Measurements from ENCODE around the gene CEMIP2.

CEMIP2 gene

DNA sequence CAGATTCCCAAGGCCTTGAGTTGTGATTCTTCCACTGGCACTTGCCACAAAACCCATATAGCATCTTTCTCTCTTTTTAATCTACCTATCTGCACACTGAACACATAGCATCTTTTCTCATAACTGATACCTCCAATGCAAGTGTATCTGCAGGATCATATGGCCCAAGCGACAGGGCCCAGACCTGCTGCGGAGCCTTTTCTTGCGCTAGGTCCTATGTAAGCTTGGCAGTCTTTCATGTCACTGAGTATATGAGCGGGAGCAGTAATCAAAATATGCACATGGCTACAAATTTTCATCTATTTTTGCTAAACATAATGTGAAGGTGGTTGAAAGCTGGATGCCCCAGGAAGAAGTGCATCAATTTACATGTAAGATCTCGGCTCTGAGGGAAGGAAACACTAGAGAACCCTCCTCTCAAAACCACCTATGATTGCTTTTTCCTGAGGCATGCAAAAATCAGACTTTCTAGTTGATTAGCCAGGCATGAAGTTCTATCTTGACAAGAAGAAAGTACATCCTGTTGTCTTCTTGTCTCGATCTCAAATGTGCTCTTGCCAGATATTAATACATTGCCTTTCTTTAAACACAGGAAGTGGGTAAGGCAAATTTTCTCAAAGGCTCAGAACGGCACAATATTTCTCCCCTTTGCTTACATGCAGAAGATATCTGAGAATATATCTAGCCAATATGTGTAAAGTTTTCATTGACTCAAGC, 26.9 kb upstream of the CEMIP2 start:
- Histone ChIP-seq H3K27ac (no peak overlapping the region), H3K27me3 (ENCODE audit: insufficient read depth, low read depth, severe bottlenecking) (no peaks in the 10 kb centered on the region), H3K36me3 (no peaks in the 10 kb centered on the region), H3K9me3 (ENCODE audit: severe bottlenecking) (no peaks in the 10 kb centered on the region), H3K4me3 (ENCODE audit: low read depth, low read length) (no peak overlapping the region)
- DNase-seq: no peak
- TF ChIP-seq, protein P1, sequence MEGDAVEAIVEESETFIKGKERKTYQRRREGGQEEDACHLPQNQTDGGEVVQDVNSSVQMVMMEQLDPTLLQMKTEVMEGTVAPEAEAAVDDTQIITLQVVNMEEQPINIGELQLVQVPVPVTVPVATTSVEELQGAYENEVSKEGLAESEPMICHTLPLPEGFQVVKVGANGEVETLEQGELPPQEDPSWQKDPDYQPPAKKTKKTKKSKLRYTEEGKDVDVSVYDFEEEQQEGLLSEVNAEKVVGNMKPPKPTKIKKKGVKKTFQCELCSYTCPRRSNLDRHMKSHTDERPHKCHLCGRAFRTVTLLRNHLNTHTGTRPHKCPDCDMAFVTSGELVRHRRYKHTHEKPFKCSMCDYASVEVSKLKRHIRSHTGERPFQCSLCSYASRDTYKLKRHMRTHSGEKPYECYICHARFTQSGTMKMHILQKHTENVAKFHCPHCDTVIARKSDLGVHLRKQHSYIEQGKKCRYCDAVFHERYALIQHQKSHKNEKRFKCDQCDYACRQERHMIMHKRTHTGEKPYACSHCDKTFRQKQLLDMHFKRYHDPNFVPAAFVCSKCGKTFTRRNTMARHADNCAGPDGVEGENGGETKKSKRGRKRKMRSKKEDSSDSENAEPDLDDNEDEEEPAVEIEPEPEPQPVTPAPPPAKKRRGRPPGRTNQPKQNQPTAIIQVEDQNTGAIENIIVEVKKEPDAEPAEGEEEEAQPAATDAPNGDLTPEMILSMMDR (IDR thresholded peaks at IDR 0.05; ENCODE audit: low read depth, low read length): no peak

DNA sequence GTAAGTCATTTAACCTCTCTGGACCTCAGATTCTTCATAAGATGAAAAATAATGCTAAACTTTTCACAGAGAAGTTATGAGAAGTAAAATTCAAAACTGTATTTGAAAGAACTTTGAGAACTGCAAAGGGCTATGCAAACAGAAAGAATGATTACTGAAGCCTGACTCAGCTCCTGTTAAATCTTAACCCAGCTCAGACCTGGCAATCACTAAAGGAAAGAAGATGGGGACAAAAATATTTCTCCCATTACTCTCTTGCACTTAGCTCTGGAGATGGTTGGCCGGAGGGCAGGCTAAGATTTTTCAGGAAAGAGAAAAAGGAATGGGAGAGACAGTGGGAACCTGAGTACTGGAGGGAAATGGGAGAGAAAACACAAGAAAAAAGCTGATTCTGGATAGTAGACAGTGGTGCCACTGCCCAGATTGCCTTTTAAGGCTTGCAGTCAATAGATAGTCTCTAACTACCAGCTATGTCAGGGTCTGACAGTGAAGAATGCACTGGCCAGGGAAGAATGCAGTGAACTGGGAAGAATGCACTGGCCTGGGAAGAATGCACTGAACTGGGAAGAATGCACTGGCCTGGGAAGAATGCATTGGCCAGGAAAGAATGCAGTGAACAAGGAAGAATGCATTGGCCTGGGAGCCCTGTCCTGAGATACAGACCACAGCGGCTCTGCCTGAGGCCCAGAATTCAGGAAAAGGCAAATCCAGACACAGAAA, 25.2 kb upstream of the CEMIP2 start:
- H3K36me3 ChIP-seq: no peaks in the 10 kb centered on the region
- H3K27ac ChIP-seq: no peak overlapping the region
- no peak for DNase-seq
- TF ChIP-seq, protein P1 (IDR thresholded peaks at IDR 0.05; ENCODE audit: low read depth, low read length): no peak
- H3K9me3 ChIP-seq (ENCODE audit: severe bottlenecking): no peaks in the 10 kb centered on the region
- H3K27me3 ChIP-seq (ENCODE audit: insufficient read depth, low read depth, severe bottlenecking): no peaks in the 10 kb centered on the region
- H3K4me3 ChIP-seq (ENCODE audit: low read depth, low read length): no peak overlapping the region

DNA sequence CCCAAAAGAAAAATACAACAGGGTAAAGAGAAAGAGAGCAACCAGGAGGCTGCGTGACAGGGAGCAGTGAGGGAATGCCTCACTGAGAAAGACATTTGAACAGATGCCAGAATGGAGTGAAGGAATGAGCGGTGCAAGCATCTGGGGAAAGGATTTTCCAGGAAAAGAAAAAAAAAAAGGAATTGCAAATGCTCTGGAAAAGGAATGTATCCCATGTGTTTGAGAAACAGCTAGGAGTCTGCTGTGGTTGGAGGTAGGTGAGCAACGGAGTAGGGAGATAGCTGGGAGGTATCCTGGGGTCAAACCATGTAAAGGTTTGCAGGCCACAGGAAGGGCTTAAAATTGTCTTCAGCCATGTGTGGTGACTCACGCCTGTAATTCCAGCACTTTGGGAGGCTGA, 23.6 kb upstream of the CEMIP2 start:
- TF ChIP-seq, protein P1 (IDR thresholded peaks at IDR 0.05; ENCODE audit: low read depth, low read length): no peak
- Histone ChIP-seq H3K9me3 (ENCODE audit: severe bottlenecking) (no peaks in the 10 kb centered on the region), H3K27me3 (ENCODE audit: insufficient read depth, low read depth, severe bottlenecking) (no peaks in the 10 kb centered on the region), H3K27ac (no peak overlapping the region), H3K36me3 (no peaks in the 10 kb centered on the region), H3K4me3 (ENCODE audit: low read depth, low read length) (no peak overlapping the region)
- no peak for DNase-seq

DNA sequence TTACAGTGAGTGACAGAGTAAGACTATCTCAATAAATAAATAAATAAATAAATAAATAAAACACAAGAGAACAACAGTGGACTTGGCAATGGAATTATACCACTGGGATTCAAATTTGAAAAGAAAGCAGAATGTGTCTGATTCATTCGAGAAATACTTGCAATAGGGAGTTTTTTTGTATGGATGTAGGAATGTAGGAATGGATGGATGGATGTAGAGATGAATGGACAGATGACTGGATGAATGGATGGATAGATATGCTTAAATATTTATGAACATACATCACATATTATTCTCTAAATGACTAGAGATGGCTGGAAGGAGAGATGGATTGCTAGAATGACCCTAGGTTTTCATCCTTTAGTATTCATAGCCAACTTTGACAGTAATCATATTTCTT, 22.0 kb upstream of the CEMIP2 start:
- no peaks in the 10 kb centered on the region for H3K9me3 ChIP-seq (ENCODE audit: severe bottlenecking)
- TF ChIP-seq, protein P1 (IDR thresholded peaks at IDR 0.05; ENCODE audit: low read depth, low read length): no peak
- H3K36me3 ChIP-seq: no peaks in the 10 kb centered on the region
- H3K27ac ChIP-seq: no peak overlapping the region
- H3K4me3 ChIP-seq (ENCODE audit: low read depth, low read length): no peak overlapping the region
- DNase-seq: no peak
- no peaks in the 10 kb centered on the region for H3K27me3 ChIP-seq (ENCODE audit: insufficient read depth, low read depth, severe bottlenecking)

DNA sequence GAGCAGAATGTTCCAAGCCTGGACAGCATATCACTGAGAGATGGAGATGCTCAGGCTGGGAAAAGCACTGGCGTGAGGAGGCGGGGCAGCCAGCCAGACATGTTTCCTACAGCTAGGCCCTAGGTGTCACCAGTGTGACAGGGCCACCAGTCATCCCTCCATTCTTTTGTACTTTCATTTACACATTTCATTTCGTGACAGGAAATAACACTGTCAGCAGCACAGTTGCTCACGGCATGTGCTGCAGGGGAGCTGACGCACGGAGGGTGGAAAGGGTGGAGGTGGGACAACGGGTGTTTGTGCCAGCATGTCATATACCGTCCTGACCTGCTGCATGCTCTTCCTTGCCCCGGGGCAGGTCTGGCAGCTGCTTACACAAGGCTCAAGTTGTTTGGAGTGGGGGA, 14.8 kb upstream of the CEMIP2 start:
- TF ChIP-seq, protein P1 (IDR thresholded peaks at IDR 0.05; ENCODE audit: low read depth, low read length): no peak
- DNase-seq: no peak
- H3K36me3 ChIP-seq: no peaks in the 10 kb centered on the region
- H3K9me3 ChIP-seq (ENCODE audit: severe bottlenecking): no peaks in the 10 kb centered on the region
- H3K4me3 ChIP-seq (ENCODE audit: low read depth, low read length): no peak overlapping the region
- no peaks in the 10 kb centered on the region for H3K27me3 ChIP-seq (ENCODE audit: insufficient read depth, low read depth, severe bottlenecking)
- H3K27ac ChIP-seq: no peak overlapping the region

All from WERI-Rb-1 (cell line).